ENCODE measurements around the gene R3HDM4.

Gene R3HDM4

GRCh38 chr19:902446-903226 lies 10.4 kb downstream of the R3HDM4 start:
- no peak for TF ChIP-seq CTCF (conservative IDR thresholded peaks at IDR 0.05; ENCODE audit: low read length)
- DNase-seq (ENCODE audit: low read depth), result no peak
- H3K4me3 ChIP-seq (ENCODE audit: low read length), result no peak overlapping the region

- DNase-seq (ENCODE audit: low read depth), result no peak
- H3K4me3 ChIP-seq (ENCODE audit: low read length), result no peak overlapping the region
- no peak for TF ChIP-seq CTCF (conservative IDR thresholded peaks at IDR 0.05; ENCODE audit: low read length)
Measured at GRCh38 chr19:902093-902370, 11.0 kb downstream of the R3HDM4 start.

GRCh38 chr19:901216-902092 lies 11.6 kb downstream of the R3HDM4 start:
- no peak for DNase-seq (ENCODE audit: low read depth)
- no peak for TF ChIP-seq CTCF (conservative IDR thresholded peaks at IDR 0.05; ENCODE audit: low read length)
- no peak overlapping the region for H3K4me3 ChIP-seq (ENCODE audit: low read length)

GRCh38 chr19:900302-901111 lies 12.5 kb downstream of the R3HDM4 start:
- no peak for DNase-seq (ENCODE audit: low read depth)
- TF ChIP-seq CTCF (conservative IDR thresholded peaks at IDR 0.05; ENCODE audit: low read length), result no peak
- H3K4me3 ChIP-seq (ENCODE audit: low read length), result no peak overlapping the region

- no peak for DNase-seq (ENCODE audit: low read depth)
- no peak overlapping the region for H3K4me3 ChIP-seq (ENCODE audit: low read length)
- TF ChIP-seq CTCF (conservative IDR thresholded peaks at IDR 0.05; ENCODE audit: low read length), result no peak
Measured at GRCh38 chr19:900043-900301, 13.0 kb downstream of the R3HDM4 start.

GRCh38 chr19:899336-900042 lies 13.5 kb downstream of the R3HDM4 start:
- DNase-seq (ENCODE audit: low read depth), result no peak
- no peak for TF ChIP-seq CTCF (conservative IDR thresholded peaks at IDR 0.05; ENCODE audit: low read length)

More at GRCh38 chr19:899336-900042, 13.5 kb downstream of the R3HDM4 start:
- H3K4me3 ChIP-seq (ENCODE audit: low read length), result no peak overlapping the region
